Cerebellar nuclear complex (tissue), 1 donor: Measurements from ENCODE around the gene SUGCT.

ENCODE experiments used
- DNase-seq, 2 experiments: peaks; one replicate each; lab custom pipeline; 2025; lab: John Stamatoyannopoulos, UW

SUGCT gene

GRCh38 chr7:40694026-40694809, 559.4 kb downstream of the SUGCT start:
- DNase-seq = no peak

GRCh38 chr7:40694991-40695390, 560.2 kb downstream of the SUGCT start:
- DNase-seq = no peak

GRCh38 chr7:40697653-40698052, 562.8 kb downstream of the SUGCT start:
- DNase-seq = no peak

GRCh38 chr7:40698214-40698920, 563.6 kb downstream of the SUGCT start:
- DNase-seq = no peak

GRCh38 chr7:40698921-40699260, 564.1 kb downstream of the SUGCT start:
- no peak for DNase-seq

GRCh38 chr7:40700653-40701421, 566.0 kb downstream of the SUGCT start:
- no peak for DNase-seq

- no peak for DNase-seq
Observed at GRCh38 chr7:40701836-40702551, 567.2 kb downstream of the SUGCT start.

GRCh38 chr7:40704172-40704571, 569.4 kb downstream of the SUGCT start:
- no peak for DNase-seq

- no peak for DNase-seq
Observed at GRCh38 chr7:40706829-40707228, 572.0 kb downstream of the SUGCT start.

- DNase-seq = no peak
Observed at GRCh38 chr7:40709062-40709964, 574.5 kb downstream of the SUGCT start.

GRCh38 chr7:40711706-40712105, 576.9 kb downstream of the SUGCT start:
- no peak for DNase-seq

GRCh38 chr7:40714363-40715052, 579.7 kb downstream of the SUGCT start:
- DNase-seq = no peak

- no peak for DNase-seq
Observed at GRCh38 chr7:40715053-40715430, 580.2 kb downstream of the SUGCT start.

GRCh38 chr7:40716052-40716451, 581.2 kb downstream of the SUGCT start:
- DNase-seq = no peak

GRCh38 chr7:40717242-40717641, 582.4 kb downstream of the SUGCT start:
- DNase-seq = no peak

GRCh38 chr7:40720416-40720815, 585.6 kb downstream of the SUGCT start:
- no peak for DNase-seq

- DNase-seq = no peak
Observed at GRCh38 chr7:40721342-40721949, 586.6 kb downstream of the SUGCT start.

GRCh38 chr7:40722242-40722641, 587.4 kb downstream of the SUGCT start:
- no peak for DNase-seq

- no peak for DNase-seq
Observed at GRCh38 chr7:40723829-40724228, 589.0 kb downstream of the SUGCT start.

- no peak for DNase-seq
Observed at GRCh38 chr7:40726559-40726958, 591.8 kb downstream of the SUGCT start.
